ENCODE results near the gene IVNS1ABP. TPM values are rescaled to one million over a fixed set of nuclear protein-coding genes. Genes with fewer than 3 reads are reported as not detected.

IVNS1ABP gene
- total and polyA plus RNA-seq, 5 donors from 2014 or later = 66.9 to 373 (median 81.3) TPM

GRCh38 chr1:185308126-185308525, 8.9 kb downstream of the IVNS1ABP start:
- Histone ChIP-seq H3K27ac (ENCODE audit: insufficient read depth, low read length, poor library complexity, severe bottlenecking) (peak overlapping the region; percentile 16), H3K4me1 (ENCODE audit: control insufficient read depth, insufficient read depth, low read length, poor library complexity, severe bottlenecking) (peaks cover 32% of the 10 kb centered on the region), H3K9me3 (ENCODE audit: control insufficient read depth in 2 of 2, low read length in 2 of 2) (no peaks in the 10 kb centered on the region), H3K36me3 (ENCODE audit: control insufficient read depth, insufficient read depth, low read length) (peaks cover 82% of the 10 kb centered on the region), H3K4me3 (ENCODE audit: low read depth, low read length) (no peak overlapping the region), H3K27me3 (ENCODE audit: control insufficient read depth, insufficient read depth, low read length) (no peaks in the 10 kb centered on the region)
- H3K4me1 Mint-ChIP-seq = peaks cover 35 to 60% (median 38%) of the 10 kb centered on the region in 4 donors
- ATAC-seq (ENCODE audit: low read depth in 2 of 2) (no peak), DNase-seq (no peak)
- no peaks in the 10 kb centered on the region for H3K9me3 Mint-ChIP-seq
- peak overlapping the region in 1 of 4 donors; percentile 5 for H3K4me3 Mint-ChIP-seq
- H3K27me3 Mint-ChIP-seq = peaks cover 5% of the 10 kb centered on the region
- peak overlapping the region in 1 of 3 donors; percentile 24 for H3K27ac Mint-ChIP-seq
- peaks cover 49% of the 10 kb centered on the region for H3K36me3 Mint-ChIP-seq

- H3K36me3 Mint-ChIP-seq = peaks cover 54% of the 10 kb centered on the region
- H3K4me3 Mint-ChIP-seq = no peak overlapping the region
- Histone ChIP-seq H3K9me3 (ENCODE audit: control insufficient read depth in 2 of 2, low read length in 2 of 2) (no peaks in the 10 kb centered on the region), H3K4me3 (ENCODE audit: low read depth, low read length) (no peak overlapping the region), H3K4me1 (ENCODE audit: control insufficient read depth, insufficient read depth, low read length, poor library complexity, severe bottlenecking) (peaks cover 11% of the 10 kb centered on the region), H3K27me3 (ENCODE audit: control insufficient read depth, insufficient read depth, low read length) (no peaks in the 10 kb centered on the region), H3K27ac (ENCODE audit: insufficient read depth, low read length, poor library complexity, severe bottlenecking) (no peak overlapping the region), H3K36me3 (ENCODE audit: control insufficient read depth, insufficient read depth, low read length) (peaks cover 99% of the 10 kb centered on the region)
- peak overlapping the region in 1 of 3 donors; percentile 69 for H3K27ac Mint-ChIP-seq
- DNase-seq = no peak
- H3K4me1 Mint-ChIP-seq = peaks cover 20 to 35% (median 25%) of the 10 kb centered on the region in 4 donors
- ATAC-seq (ENCODE audit: low read depth in 2 of 2) = no peak
- H3K27me3 Mint-ChIP-seq = peaks cover 5% of the 10 kb centered on the region
- no peaks in the 10 kb centered on the region for H3K9me3 Mint-ChIP-seq
Measured at GRCh38 chr1:185305419-185305818, 11.6 kb downstream of the IVNS1ABP start.

- no peak overlapping the region for H3K4me3 Mint-ChIP-seq
- H3K27ac Mint-ChIP-seq = no peak overlapping the region
- Histone ChIP-seq H3K4me1 (ENCODE audit: control insufficient read depth, insufficient read depth, low read length, poor library complexity, severe bottlenecking) (no peaks in the 10 kb centered on the region), H3K27me3 (ENCODE audit: control insufficient read depth, insufficient read depth, low read length) (no peaks in the 10 kb centered on the region), H3K36me3 (ENCODE audit: control insufficient read depth, insufficient read depth, low read length) (peaks cover 98% of the 10 kb centered on the region), H3K27ac (ENCODE audit: insufficient read depth, low read length, poor library complexity, severe bottlenecking) (no peak overlapping the region), H3K4me3 (ENCODE audit: low read depth, low read length) (no peak overlapping the region), H3K9me3 (ENCODE audit: control insufficient read depth in 2 of 2, low read length in 2 of 2) (no peaks in the 10 kb centered on the region)
- ATAC-seq (ENCODE audit: low read depth in 2 of 2) = no peak
- peaks cover 58% of the 10 kb centered on the region for H3K36me3 Mint-ChIP-seq
- H3K9me3 Mint-ChIP-seq = peaks cover 0 to 2% (median 0%) of the 10 kb centered on the region in 7 donors
- H3K4me1 Mint-ChIP-seq = peaks cover 7 to 29% (median 22%) of the 10 kb centered on the region in 4 donors
- DNase-seq = no peak
- H3K27me3 Mint-ChIP-seq = no peaks in the 10 kb centered on the region
Measured at GRCh38 chr1:185300152-185300551, 16.9 kb downstream of the IVNS1ABP start.

- H3K27me3 ChIP-seq (ENCODE audit: control insufficient read depth, insufficient read depth, low read length) = no peaks in the 10 kb centered on the region
- Mint-ChIP-seq H3K27me3 (no peaks in the 10 kb centered on the region), H3K4me1 (peaks cover 14 to 38% (median 24%) of the 10 kb centered on the region in 4 donors), H3K4me3 (no peak overlapping the region), H3K36me3 (peaks cover 58% of the 10 kb centered on the region), H3K9me3 (peaks cover 0 to 3% (median 0%) of the 10 kb centered on the region in 7 donors), H3K27ac (peak overlapping the region in 1 of 3 donors; percentile 55)
- no peaks in the 10 kb centered on the region for H3K9me3 ChIP-seq (ENCODE audit: control insufficient read depth in 2 of 2, low read length in 2 of 2)
- no peak for DNase-seq
- no peak for ATAC-seq (ENCODE audit: low read depth in 2 of 2)
- no peaks in the 10 kb centered on the region for H3K4me1 ChIP-seq (ENCODE audit: control insufficient read depth, insufficient read depth, low read length, poor library complexity, severe bottlenecking)
- peaks cover 85% of the 10 kb centered on the region for H3K36me3 ChIP-seq (ENCODE audit: control insufficient read depth, insufficient read depth, low read length)
- H3K27ac ChIP-seq (ENCODE audit: insufficient read depth, low read length, poor library complexity, severe bottlenecking) = no peak overlapping the region
- H3K4me3 ChIP-seq (ENCODE audit: low read depth, low read length) = no peak overlapping the region
Measured at GRCh38 chr1:185297982-185298381, 19.1 kb downstream of the IVNS1ABP start.

- no peak for DNase-seq
- no peak for ATAC-seq (ENCODE audit: low read depth in 2 of 2)
- H3K4me3 Mint-ChIP-seq = no peak overlapping the region
- Histone ChIP-seq H3K27me3 (ENCODE audit: control insufficient read depth, insufficient read depth, low read length) (no peaks in the 10 kb centered on the region), H3K9me3 (ENCODE audit: control insufficient read depth in 2 of 2, low read length in 2 of 2) (no peaks in the 10 kb centered on the region), H3K27ac (ENCODE audit: insufficient read depth, low read length, poor library complexity, severe bottlenecking) (no peak overlapping the region), H3K4me1 (ENCODE audit: control insufficient read depth, insufficient read depth, low read length, poor library complexity, severe bottlenecking) (no peaks in the 10 kb centered on the region), H3K36me3 (ENCODE audit: control insufficient read depth, insufficient read depth, low read length) (peaks cover 56% of the 10 kb centered on the region), H3K4me3 (ENCODE audit: low read depth, low read length) (no peak overlapping the region)
- H3K27me3 Mint-ChIP-seq = no peaks in the 10 kb centered on the region
- H3K9me3 Mint-ChIP-seq = peaks cover 0 to 3% (median 0%) of the 10 kb centered on the region in 7 donors
- peaks cover 19 to 56% (median 26%) of the 10 kb centered on the region in 4 donors for H3K4me1 Mint-ChIP-seq
- H3K36me3 Mint-ChIP-seq = peaks cover 54% of the 10 kb centered on the region
- peak overlapping the region in 2 of 3 donors; percentile 8 to 45 for H3K27ac Mint-ChIP-seq
Measured at GRCh38 chr1:185295091-185295490, 22.0 kb downstream of the IVNS1ABP start.

GRCh38 chr1:185293967-185294542, 23.0 kb downstream of the IVNS1ABP start:
- peak overlapping the region in 1 of 3 donors; percentile 75 for H3K27ac Mint-ChIP-seq

GRCh38 chr1:185292237-185292636, 24.8 kb downstream of the IVNS1ABP start:
- DNase-seq (no peak), ATAC-seq (ENCODE audit: low read depth in 2 of 2) (no peak)
- Mint-ChIP-seq H3K9me3 (peaks cover 0 to 5% (median 0%) of the 10 kb centered on the region in 7 donors), H3K36me3 (peaks cover 40% of the 10 kb centered on the region), H3K4me3 (no peak overlapping the region), H3K27me3 (no peaks in the 10 kb centered on the region), H3K27ac (peak overlapping the region in 1 of 3 donors; percentile 71), H3K4me1 (peaks cover 22 to 61% (median 31%) of the 10 kb centered on the region in 4 donors)
- no peak overlapping the region for H3K27ac ChIP-seq (ENCODE audit: insufficient read depth, low read length, poor library complexity, severe bottlenecking)
- peaks cover 28% of the 10 kb centered on the region for H3K36me3 ChIP-seq (ENCODE audit: control insufficient read depth, insufficient read depth, low read length)
- no peaks in the 10 kb centered on the region for H3K9me3 ChIP-seq (ENCODE audit: control insufficient read depth in 2 of 2, low read length in 2 of 2)
- H3K27me3 ChIP-seq (ENCODE audit: control insufficient read depth, insufficient read depth, low read length) = no peaks in the 10 kb centered on the region
- no peak overlapping the region for H3K4me3 ChIP-seq (ENCODE audit: low read depth, low read length)
- no peaks in the 10 kb centered on the region for H3K4me1 ChIP-seq (ENCODE audit: control insufficient read depth, insufficient read depth, low read length, poor library complexity, severe bottlenecking)

More at GRCh38 chr1:185293967-185294542, 23.0 kb downstream of the IVNS1ABP start:
- H3K27me3 Mint-ChIP-seq = no peaks in the 10 kb centered on the region
- peaks cover 0 to 4% (median 0%) of the 10 kb centered on the region in 7 donors for H3K9me3 Mint-ChIP-seq
- Histone ChIP-seq H3K4me3 (ENCODE audit: low read depth, low read length) (no peak overlapping the region), H3K27ac (ENCODE audit: insufficient read depth, low read length, poor library complexity, severe bottlenecking) (no peak overlapping the region), H3K36me3 (ENCODE audit: control insufficient read depth, insufficient read depth, low read length) (peaks cover 46% of the 10 kb centered on the region), H3K27me3 (ENCODE audit: control insufficient read depth, insufficient read depth, low read length) (no peaks in the 10 kb centered on the region), H3K4me1 (ENCODE audit: control insufficient read depth, insufficient read depth, low read length, poor library complexity, severe bottlenecking) (no peaks in the 10 kb centered on the region), H3K9me3 (ENCODE audit: control insufficient read depth in 2 of 2, low read length in 2 of 2) (no peaks in the 10 kb centered on the region)
- ATAC-seq (ENCODE audit: low read depth in 2 of 2) (no peak), DNase-seq (no peak)
- no peak overlapping the region for H3K4me3 Mint-ChIP-seq
- peaks cover 54% of the 10 kb centered on the region for H3K36me3 Mint-ChIP-seq
- peaks cover 22 to 60% (median 28%) of the 10 kb centered on the region in 4 donors for H3K4me1 Mint-ChIP-seq

GRCh38 chr1:185291652-185292051, 25.4 kb downstream of the IVNS1ABP start:
- H3K27ac Mint-ChIP-seq = peak overlapping the region in 2 of 3 donors; percentile 43 to 71
- Histone ChIP-seq H3K4me1 (ENCODE audit: control insufficient read depth, insufficient read depth, low read length, poor library complexity, severe bottlenecking) (no peaks in the 10 kb centered on the region), H3K27ac (ENCODE audit: insufficient read depth, low read length, poor library complexity, severe bottlenecking) (no peak overlapping the region), H3K36me3 (ENCODE audit: control insufficient read depth, insufficient read depth, low read length) (peaks cover 22% of the 10 kb centered on the region), H3K9me3 (ENCODE audit: control insufficient read depth in 2 of 2, low read length in 2 of 2) (no peaks in the 10 kb centered on the region), H3K27me3 (ENCODE audit: control insufficient read depth, insufficient read depth, low read length) (no peaks in the 10 kb centered on the region), H3K4me3 (ENCODE audit: low read depth, low read length) (no peak overlapping the region)
- H3K9me3 Mint-ChIP-seq = peaks cover 0 to 5% (median 0%) of the 10 kb centered on the region in 7 donors
- no peaks in the 10 kb centered on the region for H3K27me3 Mint-ChIP-seq
- no peak for ATAC-seq (ENCODE audit: low read depth in 2 of 2)
- H3K4me1 Mint-ChIP-seq = peaks cover 22 to 56% (median 31%) of the 10 kb centered on the region in 4 donors
- H3K4me3 Mint-ChIP-seq = no peak overlapping the region
- peaks cover 35% of the 10 kb centered on the region for H3K36me3 Mint-ChIP-seq
- DNase-seq = no peak

Measured in CD4-positive, CD25-positive, alpha-beta regulatory T cell (primary cell).